K562 (cell line): ENCODE data around the gene KTN1. TPM values are rescaled to one million over a fixed set of nuclear protein-coding genes. Genes with fewer than 3 reads are reported as not detected.

ENCODE experiments used
- ATAC-seq: fragments of 200-7000 bp; cut with Tn5 transposase; 3 replicates; pipeline ENCODE4 v1.9.1; 2020; ENCODE audit warnings: moderate library complexity
- BruUV-seq: library from RNA; stranded (reverse); fragments of 400-500 nt; replicated peaks from 2 replicates; lab custom pipeline; 2021; lab: Mats Ljungman, UMichigan
- CTCF ChIA-PET: fragments of 300-600 bp; formaldehyde crosslinking; extraction: SDS; loops from one replicate; lab custom pipeline; 2021; ENCODE audit warnings: low intra/inter-chr PET ratio; lab: Yijun Ruan, JAX
- POLR2A ChIA-PET: fragments of 300-600, 350-650 bp; sonication (Branson Sonifier 250); formaldehyde crosslinking; extraction: SDS; loops from one replicate; lab custom pipeline; 2021; ENCODE audit warnings: antibody characterized with exemption, inconsistent platforms; lab: Yijun Ruan, JAX
- DNase-seq, 4 experiments: peaks; one replicate each; pipeline versions ENCODE4 v3.0.0 to v3.0.0-alpha.2; 2011 to 2018; ENCODE audit warnings: low spot score in 3 of 4, mixed read lengths in 3 of 4; ENCODE audit errors: extremely low read depth in 1 of 4
- FAIRE-seq: peaks from 2 replicates; lab custom pipeline; 2011; peaks lifted over from hg19 to GRCh38; lab: Jason Lieb, UNC
- H2AFZ ChIP-seq: 2 replicates; pipeline ENCODE4 v1.6.0; 2011; ENCODE audit warnings: low read depth, low read length, control low read depth, inconsistent platforms
- H3K27ac ChIP-seq: fragments of 200-600 bp; 3 replicates; pipeline ENCODE4 v1.8.0; 2011; ENCODE audit warnings: low read depth, mild to moderate bottlenecking, control low read depth, inconsistent platforms, low read length, moderate library complexity, mixed read lengths; ENCODE audit errors: extremely low read depth
- H3K27me3 ChIP-seq, 2 experiments: fragments of 300-600 bp in 1 of 2; 2 replicates in 1 of 2; 3 replicates in 1 of 2; pipeline versions ENCODE4 v1.6.0 to v1.8.0; 2011; ENCODE audit warnings: inconsistent platforms in 2 of 2, low read length in 2 of 2, mild to moderate bottlenecking in 1 of 2, mixed read lengths in 1 of 2, moderate library complexity in 1 of 2; ENCODE audit not compliant: control insufficient read depth in 2 of 2, insufficient read depth in 2 of 2
- H3K36me3 ChIP-seq: fragments of 300-600 bp; 3 replicates; pipeline ENCODE4 v1.8.0; 2011; ENCODE audit warnings: mild to moderate bottlenecking, low read length, inconsistent platforms; ENCODE audit not compliant: control insufficient read depth, insufficient read depth
- H3K4me1 ChIP-seq, 2 experiments: fragments of 200-600 bp in 1 of 2; replicated peaks in 1 of 2; 2 replicates in 1 of 2; 3 replicates in 1 of 2; pipeline versions ENCODE4 v1.5.1 to v1.8.0; 2011; ENCODE audit warnings: inconsistent platforms in 2 of 2, low read length in 2 of 2, mild to moderate bottlenecking in 1 of 2, mixed read lengths in 1 of 2, moderate library complexity in 1 of 2; ENCODE audit not compliant: control insufficient read depth in 2 of 2, insufficient read depth in 2 of 2
- H3K4me2 ChIP-seq: 2 replicates; pipeline ENCODE4 v1.6.1; 2011; ENCODE audit warnings: low read length, control low read depth, inconsistent platforms, mixed read lengths; ENCODE audit not compliant: insufficient read depth
- H3K4me3 ChIP-seq: fragments of 200-600 bp; sonication (generic), shearing (Covaris generic); 2 replicates; pipeline ENCODE4 v1.5.1; 2016; ENCODE audit warnings: control low read depth, inconsistent platforms
- H3K79me2 ChIP-seq: fragments of 200-600 bp; 3 replicates; pipeline ENCODE4 v1.8.0; 2011; ENCODE audit warnings: low read length, inconsistent platforms; ENCODE audit not compliant: control insufficient read depth, insufficient read depth
- H3K9ac ChIP-seq, 2 experiments: 2 replicates each; pipeline versions ENCODE4 v1.6.0 to v1.6.1; 2011; ENCODE audit warnings: low read depth in 2 of 2, low read length in 2 of 2, control low read depth in 1 of 2, inconsistent platforms in 1 of 2, mild to moderate bottlenecking in 1 of 2, mixed read lengths in 1 of 2; ENCODE audit not compliant: insufficient read depth in 1 of 2
- H3K9me1 ChIP-seq: one replicate; pipeline ENCODE4 v1.6.0; 2011; ENCODE audit warnings: inconsistent platforms, mild to moderate bottlenecking, low read length, moderate library complexity; ENCODE audit not compliant: control insufficient read depth, insufficient read depth
- H3K9me3 ChIP-seq: replicated peaks from 2 replicates; pipeline ENCODE4 v1.5.1; 2011; ENCODE audit warnings: low read depth, low read length, inconsistent platforms; ENCODE audit not compliant: control insufficient read depth, insufficient read depth
- H4K20me1 ChIP-seq: replicated peaks from 2 replicates; pipeline ENCODE4 v1.6.1; 2011; ENCODE audit warnings: low read length, inconsistent platforms, mixed read lengths; ENCODE audit not compliant: control insufficient read depth, insufficient read depth
- CHD1 ChIP-seq: fragments of 200-600 bp; sonication (generic); IDR thresholded peaks from one replicate; pipeline ENCODE4 v1.6.1; 2012; ENCODE audit warnings: mild to moderate bottlenecking, moderate library complexity, low read length, inconsistent platforms
- GABPA ChIP-seq: fragments of 200-800 bp; sonication (Bioruptor generic); conservative IDR thresholded peaks from 2 replicates; pipeline ENCODE4 v1.6.1; 2016; ENCODE audit warnings: low read depth, missing genetic modification characterization, missing compliant biosample characterization
- GATA2 ChIP-seq: sonication (generic); formaldehyde crosslinking; IDR thresholded peaks from 2 replicates; pipeline ENCODE4 v1.4.0; 2020; ENCODE audit warnings: mild to moderate bottlenecking, missing genetic modification reagents
- MAZ ChIP-seq, 2 experiments: fragments of 450-650 bp in 1 of 2; sonication (generic) in 1 of 2; formaldehyde crosslinking; IDR thresholded peaks in 1 of 2; conservative IDR thresholded peaks in 1 of 2; 2 replicates each; pipeline versions ENCODE4 v1.4.0 to v1.5.0; 2020; ENCODE audit warnings: mild to moderate bottlenecking in 1 of 2, missing genetic modification reagents in 1 of 2
- MEF2A ChIP-seq: IDR thresholded peaks from 2 replicates; pipeline ENCODE4 v1.6.1; 2011; ENCODE audit warnings: low read depth, mild to moderate bottlenecking, low read length, moderate library complexity; ENCODE audit not compliant: control insufficient read depth
- NFIC ChIP-seq: fragments of 450-650 bp; IDR thresholded peaks from 2 replicates; pipeline ENCODE4 v1.6.1; 2017; ENCODE audit warnings: mild to moderate bottlenecking, inconsistent platforms
- POLR2G ChIP-seq: fragments of 200-400 bp; formaldehyde crosslinking; IDR thresholded peaks from 2 replicates; pipeline ENCODE4 v1.6.1; 2017; ENCODE audit warnings: low read depth, mild to moderate bottlenecking, antibody characterized with exemption, low read length, moderate library complexity
- SPI1 ChIP-seq: IDR thresholded peaks from 2 replicates; pipeline ENCODE4 v1.6.1; 2011; ENCODE audit warnings: low read depth, low read length, control low read depth, borderline replicate concordance
- ZBTB7A ChIP-seq: IDR thresholded peaks from 2 replicates; pipeline ENCODE4 v1.6.1; 2011; ENCODE audit warnings: low read depth, mild to moderate bottlenecking, low read length, moderate library complexity, borderline replicate concordance; ENCODE audit not compliant: control insufficient read depth
- WGBS: fragments of 100-300 bp; shearing (Covaris generic); methylation state at CpG from one replicate; pipeline ENCODE4 v1.1.6; 2016; ENCODE audit warnings: low coverage, mixed read lengths; ENCODE audit not compliant: insufficient coverage; ENCODE audit errors: missing lambda C conversion rate; 5-methylcytosine and 5-hydroxymethylcytosine counted together
- in situ Hi-C: fragments of 300-500 bp; cut with MboI; formaldehyde crosslinking; loops from 4 replicates; pipeline ENCODE4 v1.15.0; 2018; ENCODE audit warnings: inconsistent platforms, mixed read lengths
- intact Hi-C: fragments of 100-400 bp; cut with micrococcal nuclease; formaldehyde crosslinking; loops from 2 replicates; pipeline ENCODE4 v1.14.2; 2022
- polyA plus RNA-seq, 8 experiments: library from polyadenylated mRNA; depleted of rRNA in 4 of 8; stranded (reverse) in 5 of 8; unstranded in 3 of 8; fragments of >200 nt; fragmentation: Nextera tagmentation in 2 of 8; fragmentation: Illumina TruSeq in 1 of 8; extraction: Ambion mirVana in 2 of 8; extraction: Trizol in 1 of 8; gene quantifications; 2 replicates each; pipeline versions ENCODE4 v1.2.1 to v1.2.3, GENCODE V29; 2011 to 2014; ENCODE audit warnings: inconsistent platforms in 1 of 8, missing spikeins in 1 of 8
- total RNA-seq, 7 experiments: library from RNA; depleted of rRNA in 6 of 7; stranded (reverse); fragments of >200 nt in 6 of 7; fragmentation: Illumina TruSeq in 2 of 7; extraction: Trizol in 2 of 7; gene quantifications; 2 replicates each; pipeline versions ENCODE4 v1.2.1 to v1.2.3, GENCODE V29; 2011 to 2021; ENCODE audit warnings: low replicate concordance in 1 of 7
- TF ChIP-seq, protein P1 (sequence below), 2 experiments: fragments of 250-450 bp in 1 of 2; fragments of 450-650 bp in 1 of 2; sonication (Bioruptor Pico) in 1 of 2; IDR thresholded peaks; 2 replicates each; pipeline versions ENCODE4 v1.6.1 to v1.8.0; 2016 to 2021; ENCODE audit warnings: mild to moderate bottlenecking in 2 of 2, moderate library complexity in 2 of 2, missing compliant biosample characterization in 1 of 2, missing genetic modification characterization in 1 of 2
- TF ChIP-seq, protein P2 (sequence below), 2 experiments: IDR thresholded peaks; 2 replicates each; pipeline ENCODE4 v1.6.1; 2011; ENCODE audit warnings: borderline replicate concordance in 1 of 2, control low read depth in 1 of 2, low read depth in 1 of 2, low read length in 1 of 2, mild to moderate bottlenecking in 1 of 2, mixed read lengths in 1 of 2, moderate library complexity in 1 of 2; ENCODE audit not compliant: insufficient read depth in 1 of 2, insufficient read length in 1 of 2, poor library complexity in 1 of 2, severe bottlenecking in 1 of 2; ENCODE audit errors: extremely low read depth in 1 of 2
- TF ChIP-seq, protein P3 (sequence below): fragments of 200-800 bp; sonication (Bioruptor generic); IDR thresholded peaks from 2 replicates; pipeline ENCODE4 v1.6.1; 2017; ENCODE audit warnings: missing genetic modification characterization, missing compliant biosample characterization
- TF ChIP-seq, protein P4 (sequence below), 3 experiments: fragments of 200-800 bp in 1 of 3; sonication (Bioruptor generic) in 1 of 3; sonication (generic) in 1 of 3; formaldehyde crosslinking in 1 of 3; IDR thresholded peaks; 2 replicates each; pipeline versions ENCODE4 v1.6.1 to v1.8.0; 2016 to 2022; ENCODE audit warnings: mild to moderate bottlenecking in 2 of 3, missing compliant biosample characterization in 2 of 3, missing genetic modification characterization in 2 of 3, missing genetic modification reagents in 1 of 3

The KTN1 gene
- total and polyA plus RNA-seq, 9 of the 15 experiments (the other 6 are each of a cell fraction or from before 2014, with no cell fraction given): 34.8 to 120 (median 63.6) TPM

DNA sequence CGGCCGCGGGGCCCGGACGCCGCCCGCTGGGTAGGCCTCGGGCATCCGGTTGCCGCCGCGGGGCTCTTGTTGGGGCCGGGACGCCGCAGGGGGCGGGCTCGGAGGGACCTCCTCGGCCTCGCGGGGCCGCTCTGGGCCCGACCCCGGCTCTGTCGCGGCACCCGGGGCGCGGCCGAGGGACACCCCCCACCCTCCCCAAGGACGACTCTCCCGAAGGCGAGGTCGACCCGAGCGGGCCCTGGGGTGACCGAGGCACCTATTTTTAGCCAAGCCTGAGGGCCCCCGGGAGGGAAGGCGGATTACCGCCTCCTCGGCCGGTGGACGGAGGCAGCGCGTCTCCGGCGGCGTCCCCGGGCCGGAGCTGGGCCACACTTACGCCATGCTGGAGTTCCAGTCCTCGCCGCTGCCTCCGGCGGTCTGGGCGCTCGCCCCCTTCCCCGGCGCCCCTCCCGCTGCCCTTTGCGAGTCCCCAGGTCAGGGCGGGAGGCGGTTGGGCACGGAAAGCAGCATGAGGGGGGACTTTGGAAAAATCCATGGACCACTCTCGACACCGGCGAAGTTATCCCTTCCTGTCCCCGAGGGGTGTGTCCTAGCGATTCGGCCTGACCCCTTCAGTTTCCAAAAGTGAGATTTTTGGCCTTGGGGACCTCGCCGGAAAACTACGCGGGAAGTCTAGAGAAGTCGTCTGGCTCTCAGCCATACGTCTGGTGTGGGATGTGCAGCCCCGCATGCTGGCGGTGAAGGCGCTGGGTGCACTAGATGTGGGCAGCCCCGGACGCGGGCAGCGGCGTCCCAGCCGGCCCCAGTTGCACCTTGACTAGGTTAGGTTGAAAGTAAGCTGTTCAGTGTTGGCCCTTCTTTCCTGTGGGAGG, 699 bp downstream of the KTN1 start:
- peak; percentile 67 for ATAC-seq
- Histone ChIP-seq H4K20me1 (peaks cover 11% of the 10 kb centered on the region), H3K9ac (peak overlapping the region; percentile 70 to 96), H3K9me3 (no peaks in the 10 kb centered on the region), H3K4me2 (peak overlapping the region; percentile 75), H3K79me2 (peaks cover 65% of the 10 kb centered on the region), H3K4me3 (peak overlapping the region; percentile 81), H3K4me1 (peaks cover 8 to 18% of the 10 kb centered on the region in 2 experiments; a peak in 4 of 5 replicates), H3K27me3 (no peaks in the 10 kb centered on the region), H3K9me1 (no peaks in the 10 kb centered on the region), H3K36me3 (peaks cover 4% of the 10 kb centered on the region; the same call in 1 of the 3 replicates), H3K27ac (peak overlapping the region; percentile 81), H2AFZ (peak overlapping the region; percentile 69)
- ChIA-PET POLR2A (interaction anchor here (0.7 to 1.5 kb wide), 3 partner anchors 9 to 253 kb away, joined by 3 read pairs; no protein-coding TSS in a partner anchor), CTCF (no interaction called here)
- in situ Hi-C loops: no loop called here
- intact Hi-C loops: no loop called here
- BruUV-seq: no TSS peak
- under 1% methylated on average over 29 of the region's 84 CpGs for WGBS
- DNase-seq: peak; percentile 38 to 71 (median 54)
- no peak for FAIRE-seq
- TF ChIP-seq, protein P1, sequence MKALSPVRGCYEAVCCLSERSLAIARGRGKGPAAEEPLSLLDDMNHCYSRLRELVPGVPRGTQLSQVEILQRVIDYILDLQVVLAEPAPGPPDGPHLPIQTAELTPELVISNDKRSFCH (CRISPR knock-in tag; IDR thresholded peaks at IDR 0.05): no peak
- TF ChIP-seq, protein P1 (tag; IDR thresholded peaks at IDR 0.05): no peak
- no peak for TF ChIP-seq SPI1
- TF ChIP-seq NFIC: peak; percentile 56
- TF ChIP-seq, protein P2, sequence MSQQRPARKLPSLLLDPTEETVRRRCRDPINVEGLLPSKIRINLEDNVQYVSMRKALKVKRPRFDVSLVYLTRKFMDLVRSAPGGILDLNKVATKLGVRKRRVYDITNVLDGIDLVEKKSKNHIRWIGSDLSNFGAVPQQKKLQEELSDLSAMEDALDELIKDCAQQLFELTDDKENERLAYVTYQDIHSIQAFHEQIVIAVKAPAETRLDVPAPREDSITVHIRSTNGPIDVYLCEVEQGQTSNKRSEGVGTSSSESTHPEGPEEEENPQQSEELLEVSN (IDR thresholded peaks at IDR 0.05; ENCODE audit: borderline replicate concordance in 1 of 2, extremely low read depth in 1 of 2, insufficient read depth in 1 of 2, insufficient read length in 1 of 2, low read depth in 1 of 2, low read length in 1 of 2, poor library complexity in 1 of 2, severe bottlenecking in 1 of 2): peak in 1 of 2 experiments; percentile 55
- TF ChIP-seq, protein P3, sequence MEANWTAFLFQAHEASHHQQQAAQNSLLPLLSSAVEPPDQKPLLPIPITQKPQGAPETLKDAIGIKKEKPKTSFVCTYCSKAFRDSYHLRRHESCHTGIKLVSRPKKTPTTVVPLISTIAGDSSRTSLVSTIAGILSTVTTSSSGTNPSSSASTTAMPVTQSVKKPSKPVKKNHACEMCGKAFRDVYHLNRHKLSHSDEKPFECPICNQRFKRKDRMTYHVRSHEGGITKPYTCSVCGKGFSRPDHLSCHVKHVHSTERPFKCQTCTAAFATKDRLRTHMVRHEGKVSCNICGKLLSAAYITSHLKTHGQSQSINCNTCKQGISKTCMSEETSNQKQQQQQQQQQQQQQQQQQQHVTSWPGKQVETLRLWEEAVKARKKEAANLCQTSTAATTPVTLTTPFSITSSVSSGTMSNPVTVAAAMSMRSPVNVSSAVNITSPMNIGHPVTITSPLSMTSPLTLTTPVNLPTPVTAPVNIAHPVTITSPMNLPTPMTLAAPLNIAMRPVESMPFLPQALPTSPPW (CRISPR knock-in tag): peak; percentile 53
- peak; percentile 61; the same call in 1 of the 2 replicates for TF ChIP-seq ZBTB7A
- peak; percentile 67 for TF ChIP-seq CHD1
- TF ChIP-seq, protein P4, sequence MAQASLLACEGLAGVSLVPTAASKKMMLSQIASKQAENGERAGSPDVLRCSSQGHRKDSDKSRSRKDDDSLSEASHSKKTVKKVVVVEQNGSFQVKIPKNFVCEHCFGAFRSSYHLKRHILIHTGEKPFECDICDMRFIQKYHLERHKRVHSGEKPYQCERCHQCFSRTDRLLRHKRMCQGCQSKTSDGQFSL (CRISPR knock-in tag; IDR thresholded peaks at IDR 0.05): peak; percentile 76; the same call in 1 of the 2 replicates
- TF ChIP-seq, protein P4 (tag; IDR thresholded peaks at IDR 0.05): no peak
- TF ChIP-seq MAZ (CRISPR knock-in tag; conservative IDR thresholded peaks at IDR 0.05 in 1 of 2, IDR thresholded peaks at IDR 0.05 in 1 of 2): peak in 1 of 2 experiments; percentile 30; a peak in 1 of 4 replicates
- TF ChIP-seq MEF2A: 0 out of 2 replicates have a peak, but pooled peaks have one; percentile 23
- TF ChIP-seq GABPA (tag): peak; percentile 58
- TF ChIP-seq POLR2G: peak; percentile 0; the same call in 1 of the 2 replicates
- TF ChIP-seq GATA2 (CRISPR knock-in tag): no peak
